Stimulated activated CD4-positive, alpha-beta T cell treated with anti-CD3 and anti-CD28 coated beads, Interleukin-15, amount 100 ng/mL, for 48 hours (primary cell): ENCODE measurements around the gene IL37.
"Not testable (repeated sequence)": the region's sequence is repeated elsewhere in the genome, so short reads cannot be mapped to it uniquely, and the experiment has no call there.

Experiments used
- DNase-seq, 2 donors: peaks; one replicate each; pipeline ENCODE4 v3.0.0-alpha.2; 2020; ENCODE audit warnings: low read depth in 2 of 2

The IL37 gene

GRCh38 chr2:112889976-112890375 lies 21.0 kb upstream of the IL37 start:
- no peak for DNase-seq

GRCh38 chr2:112891385-112891831 lies 19.6 kb upstream of the IL37 start:
- no peak for DNase-seq

- no peak for DNase-seq
Observed at GRCh38 chr2:112893752-112894151, 17.2 kb upstream of the IL37 start.

- no peak for DNase-seq
Observed at GRCh38 chr2:112896909-112897623, 13.9 kb upstream of the IL37 start.

- no peak for DNase-seq
Observed at GRCh38 chr2:112897624-112897978, 13.4 kb upstream of the IL37 start.

- DNase-seq, result not testable (repeated sequence)
Observed at GRCh38 chr2:112901431-112902065, 9.4 kb upstream of the IL37 start.

- no peak for DNase-seq
Observed at GRCh38 chr2:112902816-112903215, 8.1 kb upstream of the IL37 start.

- DNase-seq, result no peak
Observed at GRCh38 chr2:112904883-112905282, 6.1 kb upstream of the IL37 start.

GRCh38 chr2:112906276-112906675 lies 4.7 kb upstream of the IL37 start:
- DNase-seq, result no peak

GRCh38 chr2:112907001-112907949 lies 3.7 kb upstream of the IL37 start:
- DNase-seq, result no peak

- DNase-seq, result not testable (repeated sequence)
Observed at GRCh38 chr2:112908559-112908958, 2.4 kb upstream of the IL37 start.

GRCh38 chr2:112910219-112910618 lies 746 bp upstream of the IL37 start:
- no peak for DNase-seq

- DNase-seq, result no peak
Observed at GRCh38 chr2:112912403-112912802, 1.4 kb downstream of the IL37 start.

GRCh38 chr2:112915300-112916144 lies 4.6 kb downstream of the IL37 start:
- no peak for DNase-seq

- peak; percentile 18 to 23 for DNase-seq
Observed at GRCh38 chr2:112916145-112916571, 5.2 kb downstream of the IL37 start.

- no peak for DNase-seq
Observed at GRCh38 chr2:112916625-112917247, 5.8 kb downstream of the IL37 start.

- no peak for DNase-seq
Observed at GRCh38 chr2:112917856-112918255, 6.9 kb downstream of the IL37 start.

GRCh38 chr2:112918256-112918655 lies 7.3 kb downstream of the IL37 start:
- no peak for DNase-seq

GRCh38 chr2:112919086-112919485 lies 8.1 kb downstream of the IL37 start:
- DNase-seq, result no peak

GRCh38 chr2:112920923-112921532 lies 10.1 kb downstream of the IL37 start:
- no peak for DNase-seq

- DNase-seq, result no peak
Observed at GRCh38 chr2:112921982-112922381, 11.0 kb downstream of the IL37 start.
